Measurements from ENCODE around the gene AKR1D1. TPM values are rescaled to one million over a fixed set of nuclear protein-coding genes. Genes with fewer than 3 reads are reported as not detected.
A peak's percentile ranks its signal among the peaks of the same experiment; 100 is the strongest.
"Not testable (repeated sequence)": the region's sequence is repeated elsewhere in the genome, so short reads cannot be mapped to it uniquely, and the experiment has no call there.

The AKR1D1 gene
- total RNA-seq, 2 experiments from 2014 or later: not detected

DNA sequence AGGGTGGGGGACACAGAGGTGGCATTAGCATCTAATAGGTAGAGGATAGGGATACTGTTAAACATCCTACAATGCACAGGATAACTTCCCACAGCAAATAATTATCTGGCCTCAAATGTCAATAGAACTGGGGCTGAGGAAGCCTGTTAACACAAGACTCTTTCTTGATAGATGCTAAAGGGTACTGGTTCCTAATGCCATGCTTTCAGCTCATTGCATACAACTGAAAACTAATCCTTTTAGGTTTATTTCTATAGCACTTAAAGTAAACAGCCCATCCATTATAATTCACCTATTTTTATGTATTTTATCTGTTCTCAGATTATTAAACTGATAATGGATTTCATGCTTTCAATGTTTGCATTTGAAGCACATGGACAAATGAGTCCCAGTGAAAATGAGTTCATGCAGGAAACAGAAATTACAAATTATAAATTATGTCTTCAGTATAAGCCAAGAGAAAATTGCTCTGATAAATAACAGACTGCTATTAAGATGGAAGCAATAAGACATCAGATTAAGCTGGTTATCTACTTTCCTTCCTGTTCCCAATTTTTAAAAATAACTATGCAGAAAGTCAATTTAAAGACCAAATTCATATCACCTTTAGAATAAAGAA, 66.4 kb downstream of the AKR1D1 start:
- Mint-ChIP-seq H3K27ac (no peak overlapping the region), H3K4me1 (peaks cover 13% of the 10 kb centered on the region), H3K36me3 (ENCODE audit: low read depth) (no peaks in the 10 kb centered on the region), H3K27me3 (peaks cover 16% of the 10 kb centered on the region), H3K4me3 (no peak overlapping the region), H3K9me3 (no peaks in the 10 kb centered on the region)
- DNase-seq: no peak
- CTCF ChIA-PET: no interaction called here
- POLR2A ChIA-PET: no interaction called here

DNA sequence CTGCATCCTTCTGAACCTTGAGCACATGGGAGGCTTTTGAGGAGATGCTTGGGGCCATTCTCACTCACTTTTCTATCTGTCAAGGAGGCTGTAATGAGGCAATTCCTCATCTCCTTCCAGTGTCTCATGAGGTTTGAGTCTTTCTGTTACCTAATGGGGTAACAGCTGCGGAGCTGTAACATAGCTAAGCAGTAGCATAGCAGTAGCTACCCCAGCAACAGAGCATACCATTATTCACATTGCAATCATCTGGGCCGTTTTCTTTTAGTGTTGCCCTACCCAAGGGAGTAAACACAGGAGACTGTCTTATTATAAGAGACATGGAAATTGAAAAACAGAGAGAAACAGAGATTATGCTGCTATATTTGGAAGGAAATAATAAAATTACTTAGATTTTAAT, 68.7 kb downstream of the AKR1D1 start:
- Mint-ChIP-seq H3K27ac (peak overlapping the region; percentile 27), H3K4me3 (no peak overlapping the region), H3K9me3 (no peaks in the 10 kb centered on the region), H3K4me1 (peaks cover 11% of the 10 kb centered on the region), H3K27me3 (peaks cover 14% of the 10 kb centered on the region), H3K36me3 (ENCODE audit: low read depth) (no peaks in the 10 kb centered on the region)
- ChIA-PET POLR2A (no interaction called here), CTCF (no interaction called here)
- DNase-seq: no peak

DNA sequence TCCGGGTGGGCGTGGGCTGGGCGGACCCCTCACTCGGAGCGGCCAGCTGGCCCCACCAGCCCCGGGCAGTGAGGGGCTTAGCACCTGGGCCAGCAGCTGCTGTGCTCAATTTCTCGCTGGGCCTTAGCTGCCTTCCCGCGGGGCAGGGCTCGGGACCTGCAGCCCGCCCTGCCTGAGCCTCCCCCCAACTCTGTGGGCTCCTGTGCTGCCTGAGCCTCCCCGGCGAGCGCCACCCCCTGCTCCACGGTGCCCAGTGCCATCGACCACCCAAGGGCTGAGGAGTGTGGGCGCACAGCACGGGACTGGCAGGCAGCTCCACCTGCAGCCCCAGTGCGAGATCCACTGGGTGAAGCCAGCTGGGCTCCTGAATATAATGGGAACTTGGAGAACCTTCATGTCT, 70.0 kb downstream of the AKR1D1 start:
- H3K27ac Mint-ChIP-seq; H3K9me3 Mint-ChIP-seq; H3K4me3 Mint-ChIP-seq; H3K36me3 Mint-ChIP-seq (ENCODE audit: low read depth); DNase-seq; POLR2A ChIA-PET; CTCF ChIA-PET: not testable (repeated sequence)
- peaks cover 11% of the 10 kb centered on the region for H3K4me1 Mint-ChIP-seq
- peaks cover 14% of the 10 kb centered on the region for H3K27me3 Mint-ChIP-seq

DNA sequence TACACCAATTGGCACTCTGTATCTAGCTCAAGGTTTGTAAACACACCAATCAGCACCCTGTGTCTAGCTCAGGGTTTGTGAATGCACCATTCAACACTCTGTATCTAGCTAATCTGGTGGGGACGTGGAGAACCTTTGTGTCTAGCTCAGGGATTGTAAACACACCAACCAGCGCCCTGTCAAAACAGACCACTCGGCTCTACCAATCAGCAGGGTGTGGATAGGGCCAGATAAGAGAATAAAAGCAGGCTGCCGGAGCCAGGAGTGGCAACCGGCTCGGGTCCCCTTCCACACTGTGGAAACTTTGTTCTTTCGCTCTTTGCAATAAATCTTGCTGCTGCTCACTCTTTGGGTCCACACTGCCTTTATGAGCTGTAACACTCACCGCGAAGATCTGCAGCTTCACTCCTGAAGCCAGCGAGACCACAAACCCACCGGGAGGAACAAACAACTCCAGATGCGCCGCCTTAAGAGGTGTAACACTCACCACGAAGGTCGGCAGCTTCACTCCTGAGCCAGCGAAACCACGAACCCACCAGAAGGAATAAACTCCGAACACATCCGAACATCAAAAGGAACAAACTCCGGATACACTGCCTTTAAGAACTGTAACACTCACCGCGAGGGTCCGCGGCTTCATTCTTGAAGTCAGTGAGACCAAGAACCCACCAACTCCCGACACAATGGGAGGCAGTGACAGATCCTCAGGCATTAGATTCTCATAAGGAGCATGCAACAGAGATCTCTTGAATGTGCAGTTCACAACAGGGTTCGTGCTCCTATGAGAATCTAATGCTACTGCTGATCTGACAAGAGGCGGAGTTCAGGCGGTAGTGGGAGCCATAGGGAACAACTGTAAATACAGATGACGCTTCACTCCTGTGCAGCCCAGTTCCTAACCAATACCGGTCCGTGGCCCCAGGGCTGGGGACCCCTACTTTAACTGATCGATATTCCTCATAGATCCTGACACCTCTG, 70.8 kb downstream of the AKR1D1 start:
- H3K36me3 Mint-ChIP-seq (ENCODE audit: low read depth); POLR2A ChIA-PET; H3K27ac Mint-ChIP-seq; CTCF ChIA-PET; H3K9me3 Mint-ChIP-seq: not testable (repeated sequence)
- peak; percentile 29 for DNase-seq
- Mint-ChIP-seq H3K27me3 (peaks cover 14% of the 10 kb centered on the region), H3K4me1 (peaks cover 11% of the 10 kb centered on the region), H3K4me3 (peak overlapping the region; percentile 63)

DNA sequence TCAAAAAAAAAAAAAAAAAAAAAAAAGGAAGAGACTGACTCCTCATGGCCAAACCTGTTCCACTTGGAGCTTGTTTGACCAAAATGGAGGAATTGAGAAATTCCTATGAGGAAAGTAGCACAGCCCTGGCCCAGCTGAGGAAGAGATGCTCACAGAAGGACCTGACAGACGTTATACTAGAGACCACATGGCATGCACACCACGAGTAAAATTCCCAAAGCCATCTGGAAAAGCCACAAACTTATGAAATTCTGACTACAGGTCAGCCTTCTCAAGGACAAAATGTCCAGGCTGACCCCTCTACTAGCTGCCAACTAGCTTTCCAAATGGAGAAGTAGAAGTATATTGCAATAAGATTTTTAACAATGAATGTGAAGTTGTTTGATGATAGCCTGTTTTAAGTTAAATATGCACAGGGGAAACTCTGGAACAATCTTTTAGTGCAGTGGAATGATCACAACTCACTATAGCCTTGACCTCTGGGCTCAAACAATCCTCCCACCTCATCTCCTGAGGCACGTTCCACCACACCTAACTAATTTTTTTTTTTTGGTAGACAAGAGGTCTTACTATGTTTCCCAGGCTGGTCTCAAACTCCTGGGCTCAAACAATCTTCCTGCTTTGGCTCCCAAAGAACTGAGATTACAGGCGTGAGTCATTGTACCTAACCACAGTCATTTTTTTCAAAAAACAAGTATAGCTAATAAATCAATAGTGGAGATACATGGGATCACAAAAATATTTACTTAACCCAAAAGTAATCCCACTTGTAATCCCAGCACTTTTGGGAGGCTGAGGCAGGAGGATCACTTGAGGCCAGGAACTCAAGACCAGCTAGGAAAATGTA, 75.7 kb downstream of the AKR1D1 start:
- H3K9me3 Mint-ChIP-seq: no peaks in the 10 kb centered on the region
- CTCF ChIA-PET: interaction anchor here (0.6 kb wide), 1 partner anchor 11 kb away, joined by 3 read pairs; no protein-coding TSS in a partner anchor
- POLR2A ChIA-PET: no interaction called here

DNA sequence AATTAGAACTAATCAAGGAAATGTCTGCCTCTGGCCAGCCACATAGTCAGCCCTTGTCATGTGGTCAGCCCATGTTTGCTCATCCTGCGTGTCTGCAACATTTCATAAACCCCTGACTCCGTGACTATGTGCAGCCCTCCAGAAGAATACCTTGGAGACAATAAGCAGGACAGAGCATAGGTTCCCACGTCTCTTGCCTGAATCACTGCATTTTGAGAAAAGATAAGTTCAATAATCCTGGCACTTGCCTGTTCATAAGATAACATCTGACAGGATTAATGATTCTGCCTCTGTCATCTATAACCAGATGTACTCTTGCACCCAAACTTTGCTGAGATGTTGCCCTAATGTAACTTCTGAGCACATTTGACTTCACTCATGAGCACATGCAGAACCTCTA, 78.4 kb downstream of the AKR1D1 start:
- Mint-ChIP-seq H3K4me3 (no peak overlapping the region), H3K4me1 (no peaks in the 10 kb centered on the region), H3K36me3 (ENCODE audit: low read depth) (no peaks in the 10 kb centered on the region), H3K27me3 (no peaks in the 10 kb centered on the region), H3K9me3 (no peaks in the 10 kb centered on the region), H3K27ac (peak overlapping the region; percentile 0)
- DNase-seq: no peak
- CTCF ChIA-PET: no interaction called here
- POLR2A ChIA-PET: no interaction called here

More for the DNA sequence above, 75.7 kb downstream of the AKR1D1 start:
- Mint-ChIP-seq H3K27ac (no peak overlapping the region), H3K4me1 (peaks cover 7% of the 10 kb centered on the region), H3K36me3 (ENCODE audit: low read depth) (no peaks in the 10 kb centered on the region), H3K4me3 (no peak overlapping the region), H3K27me3 (peaks cover 7% of the 10 kb centered on the region)
- DNase-seq: no peak

DNA sequence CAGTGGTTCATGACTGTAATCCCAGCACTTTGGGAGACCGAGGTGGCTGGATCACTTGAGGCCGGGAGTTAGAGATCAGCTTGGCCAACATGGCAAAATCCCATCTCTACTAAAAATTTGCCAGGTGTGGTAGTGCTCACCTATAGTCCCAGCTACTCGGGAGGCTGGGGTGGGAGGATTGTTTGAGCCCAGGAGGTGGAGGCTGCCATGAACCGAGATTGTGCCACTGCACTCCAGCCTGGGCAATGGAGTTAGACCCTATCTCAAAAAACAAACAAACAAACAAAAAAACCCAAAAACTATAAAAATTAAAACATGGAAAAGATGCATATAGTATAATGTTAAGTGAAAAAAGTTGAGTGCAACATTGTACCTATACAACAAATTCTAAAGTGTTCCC, 81.4 kb downstream of the AKR1D1 start:
- CTCF ChIA-PET: no interaction called here
- Mint-ChIP-seq H3K27ac (no peak overlapping the region), H3K4me1 (no peaks in the 10 kb centered on the region), H3K9me3 (no peaks in the 10 kb centered on the region), H3K36me3 (ENCODE audit: low read depth) (no peaks in the 10 kb centered on the region), H3K27me3 (no peaks in the 10 kb centered on the region), H3K4me3 (no peak overlapping the region)
- POLR2A ChIA-PET: no interaction called here
- DNase-seq: no peak

DNA sequence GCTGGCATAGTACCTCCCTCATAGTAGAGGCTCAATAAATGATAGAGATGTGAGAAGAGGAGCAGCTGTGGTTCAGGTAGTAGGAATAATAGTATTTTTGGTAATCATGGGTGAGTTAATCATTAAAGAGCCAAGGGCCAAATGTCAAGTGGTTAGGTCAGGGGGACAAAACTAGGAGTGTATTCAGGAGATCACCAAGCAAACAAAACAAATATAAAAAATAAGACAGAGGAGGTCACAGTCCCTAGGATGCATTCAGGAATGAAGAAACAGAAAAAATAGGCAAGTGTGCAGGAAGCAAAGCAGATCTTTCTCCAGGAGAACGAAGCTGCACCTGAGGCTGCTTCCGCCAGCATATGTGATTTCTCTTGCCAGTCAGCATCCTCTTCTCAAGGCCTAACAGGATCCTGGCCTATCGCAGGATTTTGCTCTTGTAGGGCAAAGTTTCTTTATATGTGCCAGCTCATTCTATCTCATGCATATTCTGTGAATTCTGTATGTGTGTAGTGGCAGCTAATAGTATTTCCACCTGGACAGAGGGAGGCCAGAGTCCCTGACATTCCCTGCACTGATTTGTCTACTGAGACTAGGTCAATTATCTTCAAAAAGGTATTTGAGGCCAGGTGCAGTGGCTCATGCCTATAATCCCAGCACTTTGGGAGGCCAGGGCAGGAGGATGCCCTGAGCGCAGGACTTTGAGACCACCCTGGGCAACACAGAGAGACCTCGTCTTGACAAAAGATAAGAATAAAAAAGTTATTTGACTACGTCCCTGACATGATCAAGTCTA, 82.7 kb downstream of the AKR1D1 start:
- Mint-ChIP-seq H3K27me3 (no peaks in the 10 kb centered on the region), H3K4me1 (no peaks in the 10 kb centered on the region), H3K9me3 (peaks cover under 1% of the 10 kb centered on the region), H3K36me3 (ENCODE audit: low read depth) (peaks cover 2% of the 10 kb centered on the region), H3K4me3 (no peak overlapping the region), H3K27ac (no peak overlapping the region)
- POLR2A ChIA-PET: no interaction called here
- DNase-seq: no peak
- CTCF ChIA-PET: interaction anchor here (0.7 to 0.8 kb wide), 2 partner anchors 12 to 126 kb away, joined by 3 read pairs; no protein-coding TSS in a partner anchor

DNA sequence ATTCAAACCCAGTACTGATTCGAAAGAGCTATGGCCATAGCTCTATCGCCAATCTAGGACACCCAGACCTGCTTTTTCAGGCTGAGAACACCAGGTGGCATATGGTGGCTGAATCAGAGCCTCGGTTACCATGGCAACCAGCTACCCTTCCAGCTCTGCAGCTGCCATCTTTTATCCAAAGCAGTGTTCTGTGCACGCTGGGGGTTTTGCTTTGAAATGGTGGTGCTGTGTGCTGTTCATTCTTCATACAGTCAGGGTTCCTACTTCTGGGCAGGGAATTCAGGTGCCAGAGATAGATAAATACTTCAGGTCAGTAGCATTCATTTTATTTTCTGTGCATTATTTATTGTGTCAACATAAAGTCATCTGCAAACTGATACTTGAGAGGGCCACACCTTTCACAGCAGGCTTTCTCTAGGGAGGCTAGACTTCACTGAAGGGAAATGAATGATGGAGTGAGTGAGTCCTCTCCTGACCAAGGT, 85.4 kb downstream of the AKR1D1 start:
- H3K27ac Mint-ChIP-seq: no peak overlapping the region
- no peak overlapping the region for H3K4me3 Mint-ChIP-seq
- peaks cover 15% of the 10 kb centered on the region for H3K36me3 Mint-ChIP-seq (ENCODE audit: low read depth)
- H3K9me3 Mint-ChIP-seq: peaks cover 12% of the 10 kb centered on the region
- no peaks in the 10 kb centered on the region for H3K27me3 Mint-ChIP-seq
- ChIA-PET CTCF (interaction anchor here (0.7 to 2.2 kb wide), 6 partner anchors 10 to 587 kb away, joined by 3 to 10 read pairs (median 3); no protein-coding TSS in a partner anchor), POLR2A (no interaction called here)
- no peaks in the 10 kb centered on the region for H3K4me1 Mint-ChIP-seq
- DNase-seq: peak; percentile 86

DNA sequence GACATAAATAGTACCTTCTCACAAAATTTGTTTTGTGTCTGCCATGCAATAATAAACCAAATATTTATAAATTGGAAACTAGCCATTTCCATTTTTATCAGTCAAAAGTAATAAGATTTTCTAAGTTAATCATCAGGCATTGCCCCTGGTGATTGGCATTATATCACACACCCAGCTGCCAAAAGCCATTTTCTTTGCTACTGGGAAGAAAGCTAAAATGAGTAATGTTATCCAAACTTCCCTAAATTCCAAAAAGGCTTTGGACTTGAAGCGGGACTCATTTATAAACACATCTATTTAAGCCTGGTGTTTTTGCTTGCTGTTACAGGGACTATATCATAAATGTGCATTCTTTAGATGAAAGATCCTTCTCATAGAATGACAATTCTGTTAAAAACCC, 86.0 kb downstream of the AKR1D1 start:
- Mint-ChIP-seq H3K9me3 (peaks cover 12% of the 10 kb centered on the region), H3K27ac (no peak overlapping the region), H3K27me3 (no peaks in the 10 kb centered on the region), H3K4me3 (no peak overlapping the region), H3K4me1 (no peaks in the 10 kb centered on the region), H3K36me3 (ENCODE audit: low read depth) (peaks cover 15% of the 10 kb centered on the region)
- ChIA-PET CTCF (interaction anchor here (1.0 to 2.2 kb wide), 2 partner anchors 9 to 577 kb away, joined by 3 to 10 read pairs; no protein-coding TSS in a partner anchor), POLR2A (no interaction called here)
- DNase-seq: no peak

DNA sequence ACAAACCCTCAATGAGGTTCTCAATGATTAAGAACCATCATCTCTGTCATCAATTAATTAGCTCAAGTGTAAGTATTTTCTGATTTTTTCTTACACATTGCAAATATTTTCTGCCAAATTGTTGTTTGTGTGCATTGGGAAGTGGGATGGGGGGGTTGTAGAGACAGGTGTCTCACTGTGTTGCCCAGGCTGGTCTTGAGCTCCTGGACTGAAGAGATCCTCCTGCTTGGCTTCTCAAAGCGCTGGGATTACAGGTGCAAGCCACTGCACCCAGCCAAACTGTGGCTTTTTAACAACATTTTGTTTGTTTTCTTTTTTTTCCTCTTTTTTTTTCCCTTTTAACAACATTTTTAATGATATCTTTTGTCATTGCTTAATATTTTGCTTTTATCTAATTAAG, 87.5 kb downstream of the AKR1D1 start:
- DNase-seq: no peak
- CTCF ChIA-PET: no interaction called here
- peaks cover 5% of the 10 kb centered on the region for H3K4me1 Mint-ChIP-seq
- peaks cover 12% of the 10 kb centered on the region for H3K9me3 Mint-ChIP-seq
- no peak overlapping the region for H3K27ac Mint-ChIP-seq
- H3K36me3 Mint-ChIP-seq (ENCODE audit: low read depth): peaks cover 15% of the 10 kb centered on the region
- H3K27me3 Mint-ChIP-seq: peaks cover 5% of the 10 kb centered on the region
- POLR2A ChIA-PET: no interaction called here
- no peak overlapping the region for H3K4me3 Mint-ChIP-seq

DNA sequence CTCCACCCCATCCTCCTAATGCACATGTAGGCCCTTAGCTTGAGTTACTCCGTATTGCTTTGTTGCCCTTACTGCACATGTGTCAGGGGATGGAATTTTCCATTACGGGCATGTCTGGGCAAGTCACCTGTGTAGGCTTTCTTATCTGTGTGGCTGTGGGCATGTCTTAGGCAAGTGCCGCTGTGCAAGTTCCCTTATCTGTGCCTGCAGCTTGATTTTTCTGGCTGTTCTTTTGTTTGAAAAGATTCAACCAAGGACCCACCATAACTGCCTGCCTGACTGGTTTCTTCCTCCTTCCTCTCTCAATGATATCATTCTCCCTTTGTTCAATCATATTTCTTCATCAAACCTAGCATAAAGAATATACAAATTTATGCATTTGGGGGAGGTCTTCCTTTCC, 88.5 kb downstream of the AKR1D1 start:
- Mint-ChIP-seq H3K4me1 (peaks cover 14% of the 10 kb centered on the region), H3K27ac (no peak overlapping the region), H3K4me3 (no peak overlapping the region), H3K27me3 (peaks cover 12% of the 10 kb centered on the region), H3K9me3 (peaks cover 12% of the 10 kb centered on the region), H3K36me3 (ENCODE audit: low read depth) (peaks cover 15% of the 10 kb centered on the region)
- ChIA-PET POLR2A (no interaction called here), CTCF (interaction anchor here (1.3 kb wide), 1 partner anchor 574 kb away, joined by 4 read pairs; no protein-coding TSS in a partner anchor)
- DNase-seq: no peak
